HG02623 (cell line): ENCODE results near the gene OR51B5.
"Not testable (repeated sequence)": the region's sequence is repeated elsewhere in the genome, so short reads cannot be mapped to it uniquely, and the experiment has no call there.

Experiments used
- ATAC-seq: cut with Tn5 transposase; IDR thresholded peaks from one replicate; pipeline ENCODE4 v1.9.1; 2021; ENCODE audit warnings: moderate library complexity; ENCODE audit not compliant: unreplicated experiment

The OR51B5 gene

DNA sequence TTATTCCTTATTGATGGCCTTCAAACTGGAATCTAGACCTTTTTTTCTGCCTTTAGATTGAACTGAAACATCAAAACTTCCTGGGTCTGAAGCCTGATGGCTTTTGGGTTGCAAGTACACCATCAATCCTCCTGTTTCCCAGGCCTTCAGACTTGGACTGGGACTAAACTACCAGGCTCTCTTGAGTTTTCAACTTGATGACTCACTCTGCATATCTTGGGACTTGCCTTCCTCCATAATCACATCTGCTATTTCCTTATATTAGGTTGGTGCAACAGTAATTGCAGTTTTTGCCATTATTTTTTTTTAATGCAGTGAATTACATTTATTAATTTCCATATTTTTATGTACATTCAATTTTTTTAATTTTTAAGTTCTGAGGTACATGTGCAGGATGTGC, 7.0 kb downstream of the OR51B5 start:
- no peak for ATAC-seq

- ATAC-seq = no peak
These were observed 8.2 kb downstream of the OR51B5 start for GRCh38 chr11:5335170-5335569.

DNA sequence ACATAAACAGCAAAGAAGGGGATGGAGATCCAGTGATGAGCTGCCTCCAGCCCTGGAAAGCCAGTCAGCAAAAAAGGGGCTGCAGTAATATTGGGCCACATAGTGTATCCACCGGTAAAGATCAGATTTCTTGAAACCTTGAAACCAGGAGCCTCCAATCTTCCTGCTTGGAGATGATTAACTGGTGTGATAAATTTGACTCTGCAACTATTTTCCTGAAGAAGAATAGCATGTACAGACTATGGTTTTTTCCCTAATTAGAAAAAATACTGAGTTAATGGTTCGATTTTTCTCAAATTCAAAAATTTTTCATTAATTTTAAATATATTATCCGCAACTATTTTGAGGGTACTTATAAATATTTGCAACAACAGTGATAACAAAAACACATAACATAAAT, 19.1 kb downstream of the OR51B5 start, which contains the start of gene OR51B2:
Gene OR51B2, minus strand, starts transcription at position 101 of the 400 bp plus-strand sequence. Its CDS starts 0 bp downstream, at position 101.
- no peak for ATAC-seq

- no peak for ATAC-seq
These were observed 26.0 kb downstream of the OR51B5 start for GRCh38 chr11:5317292-5317691.

DNA sequence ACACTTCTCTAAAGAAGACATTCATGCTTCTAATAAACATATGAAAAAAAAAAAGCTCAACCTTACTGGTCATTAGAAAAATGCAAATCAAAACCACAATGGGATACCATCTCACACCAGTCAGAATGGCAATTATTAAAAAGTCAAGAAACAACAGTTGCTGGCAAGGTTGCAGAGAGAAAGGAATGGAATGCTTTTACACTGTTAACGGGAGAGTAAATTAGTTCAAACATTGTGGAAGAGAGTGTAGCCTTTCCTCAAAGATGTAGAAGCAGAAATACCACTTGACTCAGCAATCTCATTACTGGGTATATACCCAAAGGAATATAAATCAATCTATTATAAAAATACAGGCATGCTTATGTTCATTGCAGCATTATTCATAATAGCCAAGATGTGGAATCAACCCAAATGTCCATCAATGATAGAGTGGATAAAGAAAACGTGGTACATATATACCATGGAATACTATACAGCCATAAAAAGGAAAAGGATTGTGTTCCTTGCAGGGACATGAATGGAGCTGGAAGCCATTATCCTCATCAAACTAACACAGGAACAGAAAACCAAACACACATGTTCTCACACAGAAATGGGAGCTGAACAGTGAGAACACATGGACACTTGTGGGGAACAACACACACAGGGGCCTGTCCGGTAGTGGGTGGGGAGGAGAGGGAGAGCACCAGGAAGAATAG, 29.8 kb downstream of the OR51B5 start:
- not testable (repeated sequence) for ATAC-seq

DNA sequence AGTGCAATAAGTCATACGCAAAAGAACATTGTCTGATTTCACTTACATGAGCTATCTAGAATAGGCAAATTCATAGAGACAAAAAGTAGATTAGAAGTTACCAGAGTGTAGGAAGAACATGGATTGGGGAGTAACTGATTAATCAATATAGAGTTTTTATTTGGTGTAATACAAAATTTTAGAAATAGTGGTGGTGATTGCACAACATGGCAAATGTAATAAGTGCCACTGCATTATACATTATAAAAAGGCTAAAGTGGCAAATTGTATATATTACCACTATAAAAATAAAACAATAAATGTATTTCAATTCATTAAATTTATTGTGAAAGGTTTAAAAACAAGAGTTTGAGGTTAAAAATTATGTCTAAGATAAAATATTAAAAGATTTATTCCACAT, 32.9 kb downstream of the OR51B5 start:
- no peak for ATAC-seq

DNA sequence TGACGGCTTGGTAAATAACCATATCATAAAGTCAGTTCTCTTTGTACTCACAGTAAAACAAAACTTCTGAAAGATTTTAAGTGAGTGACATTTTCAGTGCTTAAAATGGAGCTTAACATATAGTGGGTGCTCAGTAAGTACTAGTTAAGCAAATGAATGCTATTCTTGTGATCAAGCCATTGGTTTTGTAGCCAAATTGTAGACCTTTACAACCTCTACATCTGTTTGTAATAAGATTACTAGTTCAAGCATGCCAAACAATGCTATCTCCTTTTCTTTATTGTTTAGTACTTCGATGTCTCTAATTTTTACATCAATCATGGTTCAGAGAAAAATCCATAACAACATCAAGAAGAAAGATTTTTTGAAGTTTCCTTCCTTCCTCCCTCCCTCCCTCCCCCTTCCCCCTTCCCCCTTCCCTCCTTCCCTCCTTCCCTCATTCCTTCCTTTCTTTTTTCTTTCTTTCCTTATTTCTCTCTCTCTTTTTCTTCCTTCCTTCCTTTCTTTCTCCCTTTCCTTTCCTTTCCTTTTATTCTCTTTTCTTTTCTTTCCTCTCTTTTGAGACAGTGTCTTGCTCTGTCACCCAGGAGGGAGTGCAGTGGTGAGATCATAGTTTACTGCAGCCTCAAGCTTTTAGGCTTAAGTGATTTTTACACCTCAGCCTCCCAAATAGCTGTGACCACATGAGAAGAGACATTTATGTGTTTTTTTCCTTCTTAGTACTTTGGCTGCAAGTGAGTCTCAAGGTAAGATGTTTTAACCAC, 35.9 kb downstream of the OR51B5 start:
- no peak for ATAC-seq

- ATAC-seq = no peak
These were observed 39.3 kb downstream of the OR51B5 start for GRCh38 chr11:5304046-5304445.

- no peak for ATAC-seq
These were observed 39.7 kb downstream of the OR51B5 start for GRCh38 chr11:5303626-5304025.

DNA sequence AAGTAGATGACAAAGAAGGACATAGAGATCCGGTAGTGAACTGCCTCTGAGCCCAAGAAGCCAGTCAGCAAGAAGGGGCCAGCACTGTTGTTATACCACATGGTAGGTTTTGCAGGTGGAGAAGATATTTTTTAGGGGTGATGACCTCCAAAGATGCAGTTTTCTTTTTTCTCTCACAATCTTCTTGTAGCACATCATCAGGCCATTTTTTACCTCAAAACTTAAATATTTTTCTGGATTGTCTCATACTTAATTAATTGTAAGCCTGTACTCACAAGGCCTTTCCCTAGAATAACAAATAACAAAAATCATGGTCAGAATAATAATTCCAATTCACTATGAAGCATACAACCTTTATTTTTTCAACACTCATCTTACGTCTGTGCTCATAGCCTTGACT, 41.5 kb downstream of the OR51B5 start, which contains the start of gene OR51B4:
Gene OR51B4, minus strand, starts transcription at position 101 of the 400 bp plus-strand sequence. Its CDS starts 0 bp downstream, at position 101.
- ATAC-seq = no peak

- no peak for ATAC-seq
These were observed 43.1 kb downstream of the OR51B5 start for GRCh38 chr11:5300251-5300650.

GRCh38 chr11:5298451-5298850, 44.9 kb downstream of the OR51B5 start:
- ATAC-seq = no peak

GRCh38 chr11:5297721-5298323, 45.5 kb downstream of the OR51B5 start:
- no peak for ATAC-seq

DNA sequence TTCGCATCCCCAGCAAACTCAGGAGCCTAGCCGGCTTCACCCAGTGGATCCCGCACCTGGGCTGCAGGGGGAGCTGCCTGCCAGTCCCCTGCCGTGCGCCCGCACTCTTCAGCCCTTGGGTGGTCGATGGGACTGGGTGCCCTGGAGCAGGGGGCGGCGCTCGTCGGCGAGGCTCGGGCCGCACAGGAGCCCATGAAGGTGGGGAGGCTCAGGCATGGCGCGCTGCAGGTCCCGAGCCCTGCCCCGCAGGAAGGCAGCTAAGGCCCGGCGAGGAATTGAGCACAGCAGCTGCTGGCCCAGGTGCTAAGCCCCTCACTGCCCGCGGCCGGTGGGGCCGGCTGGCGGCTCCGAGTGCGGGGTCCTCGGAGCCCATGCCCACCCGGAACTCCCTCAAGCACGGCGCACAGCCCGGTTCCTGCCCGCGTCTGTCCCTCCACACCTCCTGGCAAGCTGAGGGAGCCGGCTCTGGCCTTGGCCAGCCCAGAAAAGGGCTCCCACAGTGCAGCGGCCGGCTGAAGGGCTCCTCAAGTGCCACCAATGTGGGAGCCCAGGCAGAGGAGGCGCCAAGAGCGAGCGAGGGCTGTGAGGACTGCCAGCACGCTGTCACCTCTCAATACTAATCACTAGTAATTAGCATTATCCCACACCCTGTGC, 48.9 kb downstream of the OR51B5 start:
- ATAC-seq = not testable (repeated sequence)

- no peak for ATAC-seq
These were observed 50.3 kb downstream of the OR51B5 start for GRCh38 chr11:5293028-5293427.
